Fibroblast of the aortic adventitia (primary cell): ENCODE results near the gene ASPDH. TPM values are rescaled to one million over a fixed set of nuclear protein-coding genes. Genes with fewer than 3 reads are reported as not detected.

Source experiments
- DNase-seq: peaks from one replicate; pipeline ENCODE4 v3.0.0-alpha.2; 2010; ENCODE audit warnings: low read depth
- H3K4me3 ChIP-seq: 2 replicates; pipeline ENCODE4 v1.5.1; 2011; ENCODE audit warnings: low read depth, mild to moderate bottlenecking, control low read depth, low read length, moderate library complexity
- total RNA-seq: library from RNA; depleted of rRNA; stranded (reverse); fragments of >200 nt; gene quantifications from 2 replicates; pipeline ENCODE4 v1.2.3, GENCODE V29; 2012; ENCODE audit warnings: low replicate concordance
- TF ChIP-seq, protein P1 (sequence below): IDR thresholded peaks from 2 replicates; pipeline ENCODE4 v1.5.1; 2011; ENCODE audit warnings: mild to moderate bottlenecking, low read length, control low read depth, inconsistent platforms; ENCODE audit not compliant: insufficient read depth

The ASPDH gene
- total RNA-seq, 1 donor = not detected

DNA sequence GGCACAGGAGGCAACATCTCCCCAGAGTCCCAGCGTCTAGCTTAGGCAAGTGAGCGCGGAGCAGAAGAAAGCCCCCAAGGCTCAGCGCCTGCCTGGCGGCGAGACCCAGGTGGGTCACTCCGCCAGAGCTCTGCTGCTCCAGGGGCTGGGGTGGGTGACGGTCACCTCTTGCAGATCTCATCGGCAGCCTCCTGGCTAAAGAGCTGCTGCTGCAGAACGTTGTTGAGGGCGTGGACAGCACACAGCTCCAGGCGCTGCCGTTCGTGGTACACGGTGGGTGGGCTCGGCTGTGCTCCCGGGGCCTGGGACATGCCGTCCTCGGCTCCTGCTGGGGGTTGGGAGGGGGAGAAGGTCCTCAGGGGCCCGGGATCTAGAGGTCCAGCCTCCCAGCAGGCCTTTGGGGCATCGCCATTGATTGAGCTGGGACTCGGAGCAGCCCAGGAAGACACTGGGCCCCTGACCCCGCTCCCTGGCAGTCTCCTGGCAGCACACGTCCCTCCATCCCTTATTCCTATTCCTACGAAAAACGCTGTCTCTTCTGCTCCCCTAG is 3.5 kb downstream of the ASPDH start:
- TF ChIP-seq, protein P1, sequence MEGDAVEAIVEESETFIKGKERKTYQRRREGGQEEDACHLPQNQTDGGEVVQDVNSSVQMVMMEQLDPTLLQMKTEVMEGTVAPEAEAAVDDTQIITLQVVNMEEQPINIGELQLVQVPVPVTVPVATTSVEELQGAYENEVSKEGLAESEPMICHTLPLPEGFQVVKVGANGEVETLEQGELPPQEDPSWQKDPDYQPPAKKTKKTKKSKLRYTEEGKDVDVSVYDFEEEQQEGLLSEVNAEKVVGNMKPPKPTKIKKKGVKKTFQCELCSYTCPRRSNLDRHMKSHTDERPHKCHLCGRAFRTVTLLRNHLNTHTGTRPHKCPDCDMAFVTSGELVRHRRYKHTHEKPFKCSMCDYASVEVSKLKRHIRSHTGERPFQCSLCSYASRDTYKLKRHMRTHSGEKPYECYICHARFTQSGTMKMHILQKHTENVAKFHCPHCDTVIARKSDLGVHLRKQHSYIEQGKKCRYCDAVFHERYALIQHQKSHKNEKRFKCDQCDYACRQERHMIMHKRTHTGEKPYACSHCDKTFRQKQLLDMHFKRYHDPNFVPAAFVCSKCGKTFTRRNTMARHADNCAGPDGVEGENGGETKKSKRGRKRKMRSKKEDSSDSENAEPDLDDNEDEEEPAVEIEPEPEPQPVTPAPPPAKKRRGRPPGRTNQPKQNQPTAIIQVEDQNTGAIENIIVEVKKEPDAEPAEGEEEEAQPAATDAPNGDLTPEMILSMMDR = no peak

DNA sequence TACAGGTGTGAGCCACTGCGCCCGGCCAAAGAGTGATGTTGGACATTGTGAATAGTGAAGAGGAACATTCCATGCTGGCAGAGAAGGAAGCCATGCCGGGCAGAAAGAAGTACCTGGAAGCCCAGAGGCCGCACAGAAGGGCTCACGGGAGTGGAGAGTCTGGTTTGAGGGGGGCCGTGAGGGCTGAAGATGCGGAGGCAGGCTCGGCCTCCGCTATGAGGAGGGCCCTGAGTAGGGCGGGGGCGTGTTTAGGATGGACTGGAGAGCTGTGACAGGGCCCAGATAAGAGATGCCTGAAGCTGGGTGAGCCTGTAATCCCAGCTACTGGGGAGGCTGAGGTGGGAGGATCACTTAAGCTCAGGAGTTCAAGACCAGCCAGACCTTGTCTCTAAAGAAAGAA is 4.3 kb downstream of the ASPDH start:
- TF ChIP-seq, protein P1 = no peak
- DNase-seq = no peak
- H3K4me3 ChIP-seq = no peak overlapping the region

More for the DNA sequence above, 3.5 kb downstream of the ASPDH start:
- no peak for DNase-seq
- H3K4me3 ChIP-seq = peak overlapping the region; percentile 96

DNA sequence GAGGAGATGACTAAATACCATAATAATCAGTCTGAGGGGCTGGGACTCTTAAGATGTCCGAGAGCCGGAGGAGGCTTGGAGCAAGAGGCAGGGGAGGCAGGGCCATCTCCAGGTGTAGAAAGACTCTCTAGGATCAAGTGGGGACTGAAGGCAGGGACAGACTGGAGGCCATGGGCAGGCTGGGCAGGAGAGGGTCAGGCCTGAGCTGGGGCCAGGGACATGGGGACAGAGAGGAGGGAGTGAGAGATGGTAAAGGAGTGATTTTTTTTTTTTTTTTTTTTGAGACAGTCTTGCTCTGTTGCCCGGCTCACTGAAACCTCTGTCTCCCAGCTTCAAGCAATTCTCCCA is 4.9 kb downstream of the ASPDH start:
- H3K4me3 ChIP-seq = no peak overlapping the region
- DNase-seq = no peak
- TF ChIP-seq, protein P1 = no peak

DNA sequence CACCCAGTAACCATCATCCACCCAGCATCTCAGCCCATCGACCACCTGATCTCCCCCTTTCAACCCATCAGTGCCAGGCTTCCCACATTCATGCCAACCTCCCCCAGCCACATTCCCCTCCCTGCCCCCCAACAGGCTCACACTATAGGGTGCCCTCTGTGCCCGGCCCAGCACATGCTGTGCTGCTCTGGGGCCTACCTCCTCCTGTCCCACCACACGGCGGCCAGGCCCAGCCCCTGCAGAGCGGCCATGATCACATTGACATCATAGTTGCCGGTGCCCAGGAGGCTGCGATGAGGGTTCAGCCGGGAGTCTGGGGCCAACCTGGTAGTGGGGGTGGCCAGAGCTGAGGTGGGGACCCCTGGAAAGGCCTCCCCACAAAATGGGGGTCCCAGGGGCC is 6.3 kb downstream of the ASPDH start:
- TF ChIP-seq, protein P1 = no peak
- no peak overlapping the region for H3K4me3 ChIP-seq
- DNase-seq = no peak

DNA sequence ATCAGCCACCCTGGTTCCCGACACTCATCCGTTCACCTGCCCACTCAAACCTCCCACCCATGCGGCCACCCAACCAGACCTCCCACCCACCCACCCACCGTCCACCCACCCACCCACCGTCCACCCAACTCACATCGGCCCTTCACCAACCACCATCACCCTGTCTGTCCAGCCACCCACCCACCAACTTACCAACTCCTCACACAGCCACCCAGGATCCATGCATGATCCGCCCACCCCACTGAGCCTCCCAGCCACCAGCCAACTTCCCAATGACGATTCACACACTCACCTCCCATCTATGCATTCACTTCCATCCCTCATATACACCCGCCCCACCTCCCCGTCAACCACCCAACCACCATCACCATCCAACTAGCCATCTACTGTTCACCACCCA is 7.0 kb downstream of the ASPDH start:
- H3K4me3 ChIP-seq = no peak overlapping the region
- TF ChIP-seq, protein P1 = no peak
- no peak for DNase-seq

DNA sequence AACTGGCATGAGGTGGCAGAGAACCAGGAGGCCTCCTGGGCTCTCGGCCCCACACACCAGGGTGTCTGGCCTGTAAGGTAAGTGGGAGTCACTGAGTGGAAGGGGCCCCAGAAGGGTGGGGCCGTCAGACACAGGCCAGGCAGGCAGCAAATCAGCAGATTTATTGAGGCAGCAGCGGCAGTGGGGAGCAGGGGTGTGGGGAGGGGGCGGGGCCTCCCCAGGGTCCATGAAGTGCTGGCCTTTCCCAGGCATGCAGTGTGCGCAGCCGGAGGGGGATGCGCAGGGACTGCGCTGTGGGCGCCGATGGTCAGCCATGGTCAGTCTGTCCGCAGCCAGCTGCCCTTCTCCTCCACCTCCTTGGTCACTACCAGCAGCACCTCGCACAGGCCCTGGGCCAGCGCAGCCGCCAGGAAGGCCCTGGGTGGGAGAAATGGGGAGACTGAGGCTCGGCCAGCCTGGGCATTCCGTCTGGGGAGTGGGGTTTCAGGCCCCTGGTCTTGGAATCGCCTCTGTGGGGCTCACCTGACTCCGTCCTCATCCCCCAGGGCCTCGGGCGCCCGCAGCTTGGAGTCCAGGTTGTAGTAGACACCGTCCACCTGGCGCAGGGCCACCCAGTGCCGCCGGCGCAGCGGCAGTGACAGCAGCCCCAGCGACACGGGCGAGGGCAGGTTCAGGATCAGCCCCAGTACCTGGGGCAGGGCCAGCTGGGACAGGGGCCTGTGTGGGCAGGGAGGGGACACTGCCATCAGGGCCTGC is 7.7 kb downstream of the ASPDH start:
- TF ChIP-seq, protein P1 = no peak
- DNase-seq = no peak
- no peak overlapping the region for H3K4me3 ChIP-seq
